Measurements from ENCODE around the gene OBI1.

DNA sequence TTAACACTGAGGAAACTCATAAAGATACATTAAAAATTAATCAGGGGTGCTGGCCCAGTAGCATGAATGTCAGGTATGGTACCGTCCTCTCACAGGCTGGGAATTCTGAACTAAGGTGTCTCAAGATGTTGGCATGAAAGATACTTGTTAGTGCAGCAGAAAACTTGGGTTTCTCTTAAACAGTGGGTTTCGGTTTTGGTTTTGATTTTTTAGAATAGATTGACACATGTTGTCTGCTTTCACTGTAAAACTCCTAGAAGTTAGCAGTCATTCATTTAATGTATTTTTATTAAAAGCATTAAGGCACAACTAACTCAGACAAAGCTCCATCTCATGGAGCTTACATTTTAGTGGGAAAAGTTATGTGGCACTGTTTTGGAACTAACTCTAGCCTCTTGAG, 3.5 kb upstream of the OBI1 start:
- no peak for TF ChIP-seq PRDM1 (tag by site-specific recombination; IDR thresholded peaks at IDR 0.05)
- no peak for TF ChIP-seq ZNF24 (tag by site-specific recombination; IDR thresholded peaks at IDR 0.05)
- no peak for TF ChIP-seq ZSCAN5A (tag by site-specific recombination; IDR thresholded peaks at IDR 0.05)
- no peak for TF ChIP-seq ZNF223 (tag by site-specific recombination; IDR thresholded peaks at IDR 0.05)
- TF ChIP-seq REPIN1 (tag by site-specific recombination; IDR thresholded peaks at IDR 0.05; ENCODE audit: low read depth), result no peak
- TF ChIP-seq, protein P1, sequence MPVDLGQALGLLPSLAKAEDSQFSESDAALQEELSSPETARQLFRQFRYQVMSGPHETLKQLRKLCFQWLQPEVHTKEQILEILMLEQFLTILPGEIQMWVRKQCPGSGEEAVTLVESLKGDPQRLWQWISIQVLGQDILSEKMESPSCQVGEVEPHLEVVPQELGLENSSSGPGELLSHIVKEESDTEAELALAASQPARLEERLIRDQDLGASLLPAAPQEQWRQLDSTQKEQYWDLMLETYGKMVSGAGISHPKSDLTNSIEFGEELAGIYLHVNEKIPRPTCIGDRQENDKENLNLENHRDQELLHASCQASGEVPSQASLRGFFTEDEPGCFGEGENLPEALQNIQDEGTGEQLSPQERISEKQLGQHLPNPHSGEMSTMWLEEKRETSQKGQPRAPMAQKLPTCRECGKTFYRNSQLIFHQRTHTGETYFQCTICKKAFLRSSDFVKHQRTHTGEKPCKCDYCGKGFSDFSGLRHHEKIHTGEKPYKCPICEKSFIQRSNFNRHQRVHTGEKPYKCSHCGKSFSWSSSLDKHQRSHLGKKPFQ (tag by site-specific recombination; IDR thresholded peaks at IDR 0.05), result no peak
- TF ChIP-seq, protein P2, sequence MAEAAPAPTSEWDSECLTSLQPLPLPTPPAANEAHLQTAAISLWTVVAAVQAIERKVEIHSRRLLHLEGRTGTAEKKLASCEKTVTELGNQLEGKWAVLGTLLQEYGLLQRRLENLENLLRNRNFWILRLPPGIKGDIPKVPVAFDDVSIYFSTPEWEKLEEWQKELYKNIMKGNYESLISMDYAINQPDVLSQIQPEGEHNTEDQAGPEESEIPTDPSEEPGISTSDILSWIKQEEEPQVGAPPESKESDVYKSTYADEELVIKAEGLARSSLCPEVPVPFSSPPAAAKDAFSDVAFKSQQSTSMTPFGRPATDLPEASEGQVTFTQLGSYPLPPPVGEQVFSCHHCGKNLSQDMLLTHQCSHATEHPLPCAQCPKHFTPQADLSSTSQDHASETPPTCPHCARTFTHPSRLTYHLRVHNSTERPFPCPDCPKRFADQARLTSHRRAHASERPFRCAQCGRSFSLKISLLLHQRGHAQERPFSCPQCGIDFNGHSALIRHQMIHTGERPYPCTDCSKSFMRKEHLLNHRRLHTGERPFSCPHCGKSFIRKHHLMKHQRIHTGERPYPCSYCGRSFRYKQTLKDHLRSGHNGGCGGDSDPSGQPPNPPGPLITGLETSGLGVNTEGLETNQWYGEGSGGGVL (tag by site-specific recombination; IDR thresholded peaks at IDR 0.05), result no peak
- TF ChIP-seq SETDB1 (IDR thresholded peaks at IDR 0.05; ENCODE audit: insufficient read length, low read length), result no peak
- TF ChIP-seq, protein P3, sequence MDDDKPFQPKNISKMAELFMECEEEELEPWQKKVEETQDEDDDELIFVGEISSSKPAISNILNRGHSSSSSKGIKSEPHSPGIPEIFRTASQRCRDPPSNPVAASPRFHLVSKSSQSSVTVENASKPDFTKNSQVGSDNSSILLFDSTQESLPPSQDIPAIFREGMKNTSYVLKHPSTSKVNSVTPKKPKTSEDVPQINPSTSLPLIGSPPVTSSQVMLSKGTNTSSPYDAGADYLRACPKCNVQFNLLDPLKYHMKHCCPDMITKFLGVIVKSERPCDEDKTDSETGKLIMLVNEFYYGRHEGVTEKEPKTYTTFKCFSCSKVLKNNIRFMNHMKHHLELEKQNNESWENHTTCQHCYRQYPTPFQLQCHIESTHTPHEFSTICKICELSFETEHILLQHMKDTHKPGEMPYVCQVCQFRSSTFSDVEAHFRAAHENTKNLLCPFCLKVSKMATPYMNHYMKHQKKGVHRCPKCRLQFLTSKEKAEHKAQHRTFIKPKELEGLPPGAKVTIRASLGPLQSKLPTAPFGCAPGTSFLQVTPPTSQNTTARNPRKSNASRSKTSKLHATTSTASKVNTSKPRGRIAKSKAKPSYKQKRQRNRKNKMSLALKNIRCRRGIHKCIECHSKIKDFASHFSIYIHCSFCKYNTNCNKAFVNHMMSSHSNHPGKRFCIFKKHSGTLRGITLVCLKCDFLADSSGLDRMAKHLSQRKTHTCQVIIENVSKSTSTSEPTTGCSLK (tag by site-specific recombination; IDR thresholded peaks at IDR 0.05), result no peak
